G401.6 (cell line): ENCODE results near the gene MPV17.

Experiments used
- FAIRE-seq: peaks from 2 replicates; lab custom pipeline; 2012; peaks lifted over from hg19 to GRCh38; lab: Jason Lieb, UNC

The MPV17 gene

GRCh38 chr2:27264753-27265535, 58.0 kb downstream of the MPV17 start:
- no peak for FAIRE-seq

DNA sequence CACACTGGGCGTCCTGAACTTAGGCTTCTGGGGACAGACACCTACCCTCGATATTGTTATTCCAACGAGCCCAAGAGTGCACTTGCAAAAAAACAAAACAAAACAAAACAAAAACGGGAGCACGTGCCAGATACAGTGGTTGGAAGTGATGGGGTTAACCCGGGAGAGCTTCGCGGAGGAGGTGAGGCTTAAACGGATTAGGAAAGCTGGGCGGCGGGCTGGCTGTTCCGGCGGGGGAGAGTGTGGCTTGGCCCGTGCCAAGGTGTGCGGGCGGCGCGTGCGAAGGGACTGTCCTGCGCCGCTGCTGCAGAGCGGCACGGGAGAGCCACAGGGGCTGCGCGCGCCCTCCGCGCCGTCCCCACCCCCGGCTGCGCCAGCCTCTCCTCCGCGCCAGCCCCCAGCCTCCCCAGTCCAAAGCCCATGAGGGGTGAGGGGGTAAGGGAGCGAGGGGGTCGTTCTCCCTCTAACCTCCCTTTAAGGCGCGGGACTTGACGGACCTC, 58.6 kb downstream of the MPV17 start:
- FAIRE-seq, result no peak

DNA sequence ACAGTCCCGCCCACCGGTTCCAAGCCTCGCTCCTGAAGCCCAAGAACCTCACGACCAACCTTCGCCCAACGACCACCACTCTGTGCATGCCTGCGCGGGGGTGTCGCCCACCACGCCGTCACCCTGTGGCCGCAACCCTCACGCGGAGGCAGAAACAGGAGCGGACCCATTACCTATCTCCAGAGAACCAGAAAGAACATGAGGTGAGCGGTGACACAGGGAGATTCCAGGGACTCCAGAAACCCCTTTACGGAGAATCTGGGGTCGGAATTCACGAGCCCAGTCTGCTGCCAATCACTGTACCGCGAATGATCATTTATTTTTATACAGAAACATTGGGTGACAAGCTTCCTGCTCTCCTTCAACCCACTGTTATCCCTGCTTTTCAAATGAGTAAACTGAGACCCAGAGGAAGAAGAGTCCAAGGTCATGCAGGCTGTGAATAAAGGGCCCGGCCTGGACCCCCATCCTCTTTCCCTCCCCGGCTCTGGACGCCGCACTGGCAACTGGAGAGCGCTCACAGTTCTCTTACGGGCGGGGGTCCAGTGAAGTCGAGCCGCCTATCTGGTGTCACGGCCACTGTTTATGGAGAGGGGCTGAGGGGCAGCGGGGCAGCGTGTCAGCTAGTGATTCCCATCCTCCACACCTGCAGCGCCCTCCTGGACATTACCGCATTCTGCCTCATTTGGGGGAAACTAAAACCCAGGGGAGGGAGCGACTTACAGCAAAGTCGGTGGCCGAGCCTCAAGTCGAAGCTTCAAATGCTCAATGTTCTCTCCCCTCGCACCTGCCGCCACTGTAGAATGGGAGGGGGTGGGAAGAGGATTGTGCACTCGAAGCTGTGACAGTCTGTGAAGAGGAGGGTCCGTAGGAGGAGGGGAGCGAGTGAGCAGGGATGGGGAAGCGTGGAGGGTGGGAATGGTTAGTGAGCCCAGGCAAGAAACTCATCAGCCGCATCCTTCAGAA, 59.3 kb downstream of the MPV17 start:
- no peak for FAIRE-seq

GRCh38 chr2:27262379-27263286, 60.3 kb downstream of the MPV17 start, which contains the start of gene SLC30A3:
Gene SLC30A3 (minus strand): TSS chr2:27263047. CDS start chr2:27262906, 141 bp downstream.
- no peak for FAIRE-seq

- FAIRE-seq, result no peak
Measured at GRCh38 chr2:27261926-27262298, 61.0 kb downstream of the MPV17 start.

DNA sequence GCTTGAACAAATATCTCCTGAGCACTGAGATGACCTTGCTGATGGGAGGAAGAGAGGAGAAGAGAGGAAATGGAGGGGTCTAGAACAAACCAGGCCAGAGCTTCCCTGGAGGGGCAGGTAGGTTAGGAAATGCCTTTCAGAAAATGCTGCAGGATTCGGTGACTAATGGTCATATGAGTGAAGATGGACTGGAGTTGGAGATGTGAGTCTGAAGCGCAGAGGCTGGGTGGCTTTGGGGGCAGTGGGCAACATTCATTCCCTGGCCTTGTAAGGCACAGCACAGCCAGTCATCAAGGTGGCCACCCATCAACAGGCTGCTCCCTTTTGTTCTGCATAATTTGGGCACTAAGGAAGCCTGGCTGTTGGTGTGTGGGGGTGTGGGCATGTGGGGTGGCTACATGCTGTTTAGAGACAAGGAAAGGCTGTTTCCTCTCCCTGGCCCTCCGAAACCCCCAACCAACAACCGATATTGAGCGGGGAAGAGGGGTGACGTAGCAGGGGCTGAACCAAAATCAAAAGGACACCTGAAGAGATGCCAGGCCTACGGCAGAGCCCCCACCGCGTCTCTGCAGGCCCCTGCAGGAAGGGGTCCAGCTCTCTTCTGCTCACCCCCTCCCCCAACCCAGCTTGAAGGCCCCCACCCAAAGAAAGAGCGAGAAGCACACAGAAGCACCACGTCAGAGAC, 61.5 kb downstream of the MPV17 start:
- FAIRE-seq, result no peak
